ENCODE results near the gene MLYCD. TPM values are rescaled to one million over a fixed set of nuclear protein-coding genes. Genes with fewer than 3 reads are reported as not detected.

The MLYCD gene
- total and polyA plus RNA-seq, 10 of the 15 experiments (the other 5 are each of a cell fraction or from before 2014, with no cell fraction given): 0.21 to 3.7 (median 1.7) TPM

DNA sequence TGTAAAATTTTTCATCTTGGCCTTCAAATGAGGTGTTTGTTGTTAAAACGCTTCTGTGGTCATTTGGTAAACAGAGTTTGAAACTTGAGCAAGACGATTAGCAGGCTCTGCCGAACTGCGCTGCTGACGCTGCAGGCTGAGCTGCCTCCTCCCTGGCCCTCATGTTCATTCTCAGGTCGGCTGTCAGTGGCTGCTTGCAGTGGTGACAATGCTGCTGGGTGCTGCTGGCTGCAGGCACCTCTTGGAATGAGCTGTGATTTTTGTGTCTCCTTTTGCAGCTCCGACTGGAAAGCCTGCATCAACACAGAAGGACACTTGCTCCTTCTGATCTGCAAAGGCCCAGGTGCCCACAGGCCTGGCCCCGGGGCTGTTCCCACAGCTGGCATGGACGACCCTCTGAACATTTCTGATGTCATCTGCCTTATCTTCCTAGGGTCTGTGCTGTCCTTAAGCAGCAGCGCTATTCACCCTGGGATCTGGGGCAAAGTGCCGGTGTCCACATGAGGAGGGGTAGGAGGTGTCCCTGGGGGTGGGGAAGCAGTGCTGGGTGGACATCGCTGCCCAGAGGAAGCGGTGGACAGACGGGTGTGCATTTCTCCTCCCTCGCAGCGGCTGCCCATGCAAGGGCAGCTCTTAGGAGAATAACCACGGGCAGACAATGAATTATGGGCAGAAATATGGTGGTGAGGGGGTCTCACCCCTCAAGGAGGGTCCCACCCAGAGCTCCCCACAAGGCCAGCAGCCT is 31.1 kb downstream of the MLYCD start:
- no peak for FAIRE-seq
- SMC1A ChIA-PET (ENCODE audit: uncharacterized antibody, unreplicated experiment): interaction anchor here (0.7 kb wide), 1 partner anchor 758 kb away, joined by 4 read pairs; no protein-coding TSS in a partner anchor
- H3K9me3 ChIP-seq (replicated peaks; ENCODE audit: control insufficient read depth, insufficient read depth, low read length): no peaks in the 10 kb centered on the region
- CTCF ChIA-PET: interaction anchor here (0.9 kb wide), 1 partner anchor 9 kb away, joined by 3 read pairs; no protein-coding TSS in a partner anchor
- H3K4me2 ChIP-seq (ENCODE audit: control insufficient read depth, insufficient read depth): no peak overlapping the region
- in situ Hi-C loops (cut with MboI): no loop called here
- no peaks in the 10 kb centered on the region for H4K20me1 ChIP-seq (ENCODE audit: control insufficient read depth, insufficient read depth)
- no peaks in the 10 kb centered on the region for H3K27me3 ChIP-seq (replicated peaks in 1 of 2; ENCODE audit: control insufficient read depth in 2 of 2, insufficient read depth in 2 of 2, low read length in 1 of 2)
- WGBS (ENCODE audit: insufficient coverage, insufficient replicate concordance, low lambda C conversion rate, missing lambda C conversion rate): 62% methylated on average over 17 of the region's 17 CpGs
- intact Hi-C loops (cut with micrococcal nuclease; ENCODE audit: unreplicated experiment): loop anchor here (10.0 kb wide), 1 partner anchor 105 kb away; no protein-coding TSS in a partner anchor
- TF ChIP-seq, protein P1, sequence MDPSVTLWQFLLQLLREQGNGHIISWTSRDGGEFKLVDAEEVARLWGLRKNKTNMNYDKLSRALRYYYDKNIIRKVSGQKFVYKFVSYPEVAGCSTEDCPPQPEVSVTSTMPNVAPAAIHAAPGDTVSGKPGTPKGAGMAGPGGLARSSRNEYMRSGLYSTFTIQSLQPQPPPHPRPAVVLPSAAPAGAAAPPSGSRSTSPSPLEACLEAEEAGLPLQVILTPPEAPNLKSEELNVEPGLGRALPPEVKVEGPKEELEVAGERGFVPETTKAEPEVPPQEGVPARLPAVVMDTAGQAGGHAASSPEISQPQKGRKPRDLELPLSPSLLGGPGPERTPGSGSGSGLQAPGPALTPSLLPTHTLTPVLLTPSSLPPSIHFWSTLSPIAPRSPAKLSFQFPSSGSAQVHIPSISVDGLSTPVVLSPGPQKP (IDR thresholded peaks at IDR 0.05; ENCODE audit: low read depth, low read length): no peak
- TF ChIP-seq, protein P2, sequence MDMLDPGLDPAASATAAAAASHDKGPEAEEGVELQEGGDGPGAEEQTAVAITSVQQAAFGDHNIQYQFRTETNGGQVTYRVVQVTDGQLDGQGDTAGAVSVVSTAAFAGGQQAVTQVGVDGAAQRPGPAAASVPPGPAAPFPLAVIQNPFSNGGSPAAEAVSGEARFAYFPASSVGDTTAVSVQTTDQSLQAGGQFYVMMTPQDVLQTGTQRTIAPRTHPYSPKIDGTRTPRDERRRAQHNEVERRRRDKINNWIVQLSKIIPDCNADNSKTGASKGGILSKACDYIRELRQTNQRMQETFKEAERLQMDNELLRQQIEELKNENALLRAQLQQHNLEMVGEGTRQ (IDR thresholded peaks at IDR 0.05; ENCODE audit: borderline replicate concordance, low read depth, low read length): no peak
- TF ChIP-seq TCF7 (IDR thresholded peaks at IDR 0.05; ENCODE audit: borderline replicate concordance): no peak
- no peak for TF ChIP-seq ZZZ3 (IDR thresholded peaks at IDR 0.05; ENCODE audit: control insufficient read depth, insufficient read length, low read depth)
- TF ChIP-seq POLR2AphosphoS5 (IDR thresholded peaks at IDR 0.05; ENCODE audit: low read length): no peak
- TF ChIP-seq CREB1 (IDR thresholded peaks at IDR 0.05; ENCODE audit: low read depth): no peak
- TF ChIP-seq, protein P3, sequence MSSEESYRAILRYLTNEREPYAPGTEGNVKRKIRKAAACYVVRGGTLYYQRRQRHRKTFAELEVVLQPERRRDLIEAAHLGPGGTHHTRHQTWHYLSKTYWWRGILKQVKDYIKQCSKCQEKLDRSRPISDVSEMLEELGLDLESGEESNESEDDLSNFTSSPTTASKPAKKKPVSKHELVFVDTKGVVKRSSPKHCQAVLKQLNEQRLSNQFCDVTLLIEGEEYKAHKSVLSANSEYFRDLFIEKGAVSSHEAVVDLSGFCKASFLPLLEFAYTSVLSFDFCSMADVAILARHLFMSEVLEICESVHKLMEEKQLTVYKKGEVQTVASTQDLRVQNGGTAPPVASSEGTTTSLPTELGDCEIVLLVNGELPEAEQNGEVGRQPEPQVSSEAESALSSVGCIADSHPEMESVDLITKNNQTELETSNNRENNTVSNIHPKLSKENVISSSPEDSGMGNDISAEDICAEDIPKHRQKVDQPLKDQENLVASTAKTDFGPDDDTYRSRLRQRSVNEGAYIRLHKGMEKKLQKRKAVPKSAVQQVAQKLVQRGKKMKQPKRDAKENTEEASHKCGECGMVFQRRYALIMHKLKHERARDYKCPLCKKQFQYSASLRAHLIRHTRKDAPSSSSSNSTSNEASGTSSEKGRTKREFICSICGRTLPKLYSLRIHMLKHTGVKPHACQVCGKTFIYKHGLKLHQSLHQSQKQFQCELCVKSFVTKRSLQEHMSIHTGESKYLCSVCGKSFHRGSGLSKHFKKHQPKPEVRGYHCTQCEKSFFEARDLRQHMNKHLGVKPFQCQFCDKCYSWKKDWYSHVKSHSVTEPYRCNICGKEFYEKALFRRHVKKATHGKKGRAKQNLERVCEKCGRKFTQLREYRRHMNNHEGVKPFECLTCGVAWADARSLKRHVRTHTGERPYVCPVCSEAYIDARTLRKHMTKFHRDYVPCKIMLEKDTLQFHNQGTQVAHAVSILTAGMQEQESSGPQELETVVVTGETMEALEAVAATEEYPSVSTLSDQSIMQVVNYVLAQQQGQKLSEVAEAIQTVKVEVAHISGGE (CRISPR knock-in tag; IDR thresholded peaks at IDR 0.05): no peak
- no peak for TF ChIP-seq MXI1 (IDR thresholded peaks at IDR 0.05; ENCODE audit: low read depth, low read length)
- TF ChIP-seq ZBED1 (IDR thresholded peaks at IDR 0.05; ENCODE audit: borderline replicate concordance): no peak
- no peak for TF ChIP-seq TBL1XR1 (IDR thresholded peaks at IDR 0.05; ENCODE audit: low read depth, low read length)
- no peak for TF ChIP-seq PML (IDR thresholded peaks at IDR 0.05; ENCODE audit: low read length)
- TF ChIP-seq RAD51 (IDR thresholded peaks at IDR 0.05): no peak
- no peak for TF ChIP-seq TCF12 (IDR thresholded peaks at IDR 0.05; ENCODE audit: low read depth, low read length)
- BruUV-seq (replicated peaks): no TSS peak
- POLR2A ChIA-PET: no interaction called here
- H2AFZ ChIP-seq (ENCODE audit: control insufficient read depth, low read depth, low read length): no peak overlapping the region
- no peak overlapping the region for H3K9ac ChIP-seq (ENCODE audit: control insufficient read depth, insufficient read depth, low read length)
- no peaks in the 10 kb centered on the region for H3K36me3 ChIP-seq (ENCODE audit: control insufficient read depth in 2 of 2, insufficient read depth in 2 of 2, low read length in 1 of 2)
- no peak for ATAC-seq
- H3K4me1 ChIP-seq (ENCODE audit: control insufficient read depth, insufficient read depth, low read length): no peaks in the 10 kb centered on the region
- no peak overlapping the region for H3K27ac ChIP-seq (ENCODE audit: control insufficient read depth, insufficient read depth)
- no peaks in the 10 kb centered on the region for H3K79me2 ChIP-seq (ENCODE audit: control insufficient read depth, insufficient read depth, low read length)
- no peak for DNase-seq (ENCODE audit: low read depth, low spot score)
- RAD21 ChIA-PET (ENCODE audit: unreplicated experiment): no interaction called here
- H3K4me3 ChIP-seq: no peak overlapping the region

Data from GM12878 (cell line).